HG03432 (cell line): ENCODE data around the gene FDCSP.
"Not testable (repeated sequence)": the region's sequence is repeated elsewhere in the genome, so short reads cannot be mapped to it uniquely, and the experiment has no call there.

Experiments
- ATAC-seq: cut with Tn5 transposase; IDR thresholded peaks from one replicate; pipeline ENCODE4 v1.9.1; 2021; ENCODE audit warnings: mild to moderate bottlenecking, moderate library complexity; ENCODE audit not compliant: unreplicated experiment

Gene FDCSP

DNA sequence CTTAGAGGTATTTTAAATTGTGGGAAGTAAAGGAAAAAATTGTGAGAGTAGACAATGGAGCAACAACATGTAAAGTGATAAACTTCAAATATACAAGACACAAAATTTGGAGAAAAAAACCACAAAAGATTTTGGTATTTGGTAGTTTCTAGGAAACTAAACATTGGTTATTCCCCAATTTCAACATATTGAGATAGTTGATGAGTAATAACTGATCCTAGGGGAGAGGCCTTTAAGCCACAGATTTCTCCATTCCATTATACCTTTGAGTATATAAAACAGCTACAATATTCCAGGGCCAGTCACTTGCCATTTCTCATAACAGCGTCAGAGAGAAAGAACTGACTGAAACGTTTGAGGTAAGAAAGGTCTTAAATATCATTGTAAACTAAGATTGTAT lies at the start of gene FDCSP:
Gene FDCSP, plus strand, starts transcription at position 301 of the 400 bp plus-strand sequence. CDS start 5,071 bp downstream, outside the sequence.
- ATAC-seq: no peak

GRCh38 chr4:70177090-70177489 lies 48.8 kb upstream of the FDCSP start:
- ATAC-seq: no peak

DNA sequence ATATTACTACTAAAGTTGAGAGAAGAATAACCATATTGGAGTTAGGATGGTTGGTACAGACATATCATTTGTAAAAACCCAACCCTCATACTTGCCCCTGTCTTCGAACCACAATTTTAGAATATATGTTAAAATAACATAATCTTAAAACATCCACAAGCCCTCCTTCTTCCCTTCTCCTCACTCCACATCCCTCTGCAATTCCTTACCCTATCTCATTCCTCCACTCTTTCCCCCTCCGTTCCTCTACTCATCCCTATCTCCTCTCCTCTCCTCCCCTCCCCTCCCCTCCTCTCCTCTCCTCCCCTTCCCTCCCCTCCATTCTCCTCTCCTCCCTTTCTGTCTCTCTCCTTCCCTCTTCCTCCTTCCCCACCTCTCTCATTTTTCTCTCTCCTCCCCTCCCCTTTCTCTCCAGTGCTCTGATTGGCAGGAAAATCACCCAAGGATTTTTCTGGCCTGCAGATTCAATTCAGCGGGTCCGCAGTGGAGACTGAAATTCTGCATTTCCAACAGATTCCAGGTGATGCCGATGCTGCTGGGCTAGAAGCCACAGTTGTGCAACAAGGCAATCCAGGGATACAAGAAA lies 47.8 kb upstream of the FDCSP start:
- ATAC-seq: no peak

- no peak for ATAC-seq
These were observed 46.1 kb upstream of the FDCSP start for GRCh38 chr4:70179811-70180210.

DNA sequence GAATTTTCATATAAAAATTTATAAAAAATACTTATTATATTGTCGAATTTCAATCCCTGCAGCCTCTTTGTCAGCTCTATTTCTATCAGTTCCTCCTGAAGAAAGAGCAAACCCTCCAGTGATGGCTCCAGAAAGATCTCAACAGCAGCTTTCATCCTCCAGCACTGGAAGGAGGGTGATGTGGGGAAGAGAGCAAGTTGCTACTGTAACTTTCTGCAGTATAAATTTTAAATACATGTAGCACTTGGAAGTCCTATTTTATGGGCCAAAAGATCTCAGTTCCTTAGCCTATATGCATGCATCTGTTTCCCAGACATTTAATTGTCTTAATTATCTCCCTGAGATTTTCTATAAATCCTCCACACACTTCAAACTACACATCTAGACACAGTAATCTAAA lies 44.1 kb upstream of the FDCSP start:
- no peak for ATAC-seq

DNA sequence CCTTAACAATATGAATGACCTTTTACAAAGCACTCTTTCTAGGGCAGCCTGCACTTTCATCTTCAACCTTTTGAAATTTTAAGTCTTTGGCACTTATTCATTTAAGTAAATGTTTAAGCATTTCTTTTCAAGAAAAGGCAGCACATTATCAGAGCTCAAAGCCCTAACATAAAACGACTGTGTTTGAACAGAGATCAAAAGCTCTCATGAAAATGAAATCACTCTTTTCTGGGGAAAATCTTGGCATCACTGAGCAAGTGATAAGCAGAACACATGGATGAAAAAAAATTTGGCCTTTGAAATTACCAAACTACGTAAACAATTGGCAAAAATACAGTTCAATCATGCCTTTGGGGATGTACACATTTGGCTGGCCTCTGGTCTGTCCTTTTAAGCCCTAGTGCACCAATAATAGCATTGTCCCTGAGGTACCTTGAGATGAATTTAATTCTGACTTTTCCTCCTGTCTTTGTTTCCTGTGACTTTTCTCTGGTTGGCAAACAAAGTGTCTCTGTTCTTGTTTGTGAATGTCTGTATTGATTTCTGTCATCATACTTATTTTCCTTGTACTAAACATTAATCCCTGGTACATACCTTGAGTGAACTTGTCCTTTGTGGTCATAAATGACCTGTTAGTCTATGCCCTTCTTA lies 43.3 kb upstream of the FDCSP start:
- no peak for ATAC-seq

- ATAC-seq: peak; percentile 88
These were observed 42.6 kb upstream of the FDCSP start for GRCh38 chr4:70183168-70183939.

DNA sequence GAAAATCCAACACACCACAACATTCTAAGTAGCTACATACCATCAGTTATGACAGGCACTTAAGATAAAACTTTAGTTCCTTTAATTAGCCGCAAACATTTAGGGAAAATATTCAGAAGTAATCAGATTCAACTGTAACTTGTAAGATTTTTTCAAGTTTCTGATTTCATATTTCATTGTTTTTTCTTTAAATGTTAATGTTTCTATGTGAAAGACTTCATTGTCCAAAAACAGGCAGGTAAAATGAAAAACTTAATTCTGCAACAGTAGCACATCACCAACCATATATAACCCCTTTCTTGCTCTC lies 42.0 kb upstream of the FDCSP start:
- ATAC-seq: no peak

DNA sequence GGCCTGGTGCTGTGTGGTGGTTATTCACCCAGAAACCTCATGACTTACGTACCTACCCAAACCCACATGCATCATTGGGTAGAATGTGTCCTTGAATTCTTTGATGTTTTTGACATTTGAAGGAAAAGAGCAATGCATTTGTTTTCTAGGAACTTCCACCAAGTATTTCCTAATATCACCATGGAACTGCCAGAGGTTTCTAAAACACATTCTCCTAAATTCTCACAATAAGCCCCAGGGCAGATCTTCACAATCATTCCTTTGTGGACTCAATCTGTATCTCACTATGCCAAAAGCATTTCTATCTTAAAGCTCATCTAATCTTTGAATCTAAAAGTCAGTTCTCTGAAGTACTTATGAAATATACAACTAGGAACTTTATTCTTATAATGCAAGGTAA lies 38.7 kb upstream of the FDCSP start:
- no peak for ATAC-seq

DNA sequence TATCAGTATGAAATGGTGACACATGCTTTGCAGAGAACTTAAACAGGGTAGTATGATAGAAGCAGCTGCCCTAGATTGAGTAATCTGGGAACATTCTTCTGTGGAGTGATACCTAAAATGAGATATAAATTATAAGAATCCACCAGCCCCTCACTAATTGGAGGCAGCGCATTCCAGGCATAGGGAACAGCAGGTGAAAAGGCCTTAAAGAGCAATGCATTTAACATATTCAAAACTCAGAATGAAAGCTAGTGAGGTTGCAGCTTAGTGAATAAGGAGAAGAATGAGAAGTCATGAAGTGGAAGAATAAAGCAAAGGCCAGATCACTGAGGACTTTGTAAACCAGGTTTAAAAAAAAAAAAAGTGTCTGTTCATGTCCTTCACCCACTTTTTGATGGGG lies 35.3 kb upstream of the FDCSP start:
- no peak for ATAC-seq

GRCh38 chr4:70191647-70192046 lies 34.3 kb upstream of the FDCSP start:
- ATAC-seq: no peak

DNA sequence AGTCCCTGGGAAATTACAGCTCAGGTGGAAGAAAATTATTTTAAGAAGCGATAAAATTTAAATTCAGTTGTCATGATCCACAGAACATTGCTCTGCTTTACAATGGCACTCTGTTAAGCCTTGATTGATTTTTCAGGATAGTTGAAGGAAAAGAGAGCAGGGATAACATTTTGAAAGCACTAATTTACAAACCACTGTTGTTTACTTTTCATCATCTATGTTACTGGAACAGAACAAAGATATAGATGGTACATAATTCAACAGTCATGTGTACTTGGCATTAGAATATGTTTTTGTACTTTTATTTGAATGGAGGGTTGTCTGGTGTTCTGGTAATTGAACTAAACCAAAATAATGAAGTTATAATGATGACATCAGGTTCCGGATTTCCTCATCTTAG lies 33.0 kb upstream of the FDCSP start:
- ATAC-seq: no peak

GRCh38 chr4:70195425-70195824 lies 30.5 kb upstream of the FDCSP start, which contains the start of gene ODAM:
Gene ODAM (plus strand): TSS chr4:70195725. CDS start chr4:70196544, 819 bp downstream.
- no peak for ATAC-seq

DNA sequence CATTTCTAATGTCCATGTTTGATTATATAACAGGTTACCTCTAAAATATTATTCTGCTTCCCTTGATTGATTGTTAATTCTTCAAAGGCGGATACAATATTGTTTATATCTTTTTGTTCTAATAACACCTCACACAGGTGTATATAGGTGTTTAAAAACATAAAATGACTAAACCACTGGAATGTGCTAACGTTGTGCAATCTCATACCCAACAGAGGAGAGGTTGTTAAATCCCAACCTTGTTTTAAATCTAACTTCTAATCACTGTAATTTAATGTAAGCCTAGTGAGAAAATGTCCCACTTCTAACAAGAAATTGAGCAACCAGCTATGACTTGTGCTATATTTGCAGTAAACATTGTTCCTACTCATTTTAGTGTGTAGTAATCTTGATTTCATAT lies 29.1 kb upstream of the FDCSP start:
- ATAC-seq: no peak

DNA sequence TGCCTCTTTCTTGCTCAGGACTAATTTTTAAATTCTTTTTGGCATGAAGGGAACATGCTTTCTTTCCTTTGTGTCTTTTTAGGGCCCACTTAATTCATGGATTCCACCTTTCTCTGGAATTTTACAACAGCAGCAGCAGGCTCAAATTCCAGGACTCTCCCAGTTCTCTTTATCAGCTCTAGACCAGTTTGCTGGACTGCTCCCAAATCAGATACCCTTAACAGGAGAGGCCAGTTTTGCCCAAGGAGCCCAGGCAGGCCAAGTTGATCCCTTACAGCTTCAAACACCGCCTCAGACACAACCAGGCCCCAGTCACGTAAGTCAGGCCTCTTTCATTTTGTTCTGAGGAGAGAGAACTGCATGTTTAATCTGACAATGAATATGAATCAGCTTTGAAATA lies 28.1 kb upstream of the FDCSP start:
- no peak for ATAC-seq

DNA sequence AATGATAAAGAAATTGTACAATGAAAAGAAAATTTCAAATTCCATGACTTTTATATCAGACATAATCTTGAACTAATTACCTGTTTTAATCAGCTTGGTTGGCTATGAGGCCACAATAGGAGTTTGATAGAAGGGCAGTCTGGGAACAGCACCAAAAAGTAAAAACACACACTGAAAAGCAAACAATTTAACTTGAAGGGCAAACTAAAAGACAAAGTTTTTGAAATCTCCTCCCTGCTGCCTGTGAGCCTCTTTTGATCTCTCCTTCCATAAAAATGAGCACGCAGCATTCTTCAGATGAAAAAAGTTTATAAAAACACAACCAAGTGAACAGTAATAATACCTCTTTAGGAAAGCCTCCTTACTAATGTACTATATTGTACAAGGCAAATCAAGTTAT lies 22.3 kb upstream of the FDCSP start:
- no peak for ATAC-seq

DNA sequence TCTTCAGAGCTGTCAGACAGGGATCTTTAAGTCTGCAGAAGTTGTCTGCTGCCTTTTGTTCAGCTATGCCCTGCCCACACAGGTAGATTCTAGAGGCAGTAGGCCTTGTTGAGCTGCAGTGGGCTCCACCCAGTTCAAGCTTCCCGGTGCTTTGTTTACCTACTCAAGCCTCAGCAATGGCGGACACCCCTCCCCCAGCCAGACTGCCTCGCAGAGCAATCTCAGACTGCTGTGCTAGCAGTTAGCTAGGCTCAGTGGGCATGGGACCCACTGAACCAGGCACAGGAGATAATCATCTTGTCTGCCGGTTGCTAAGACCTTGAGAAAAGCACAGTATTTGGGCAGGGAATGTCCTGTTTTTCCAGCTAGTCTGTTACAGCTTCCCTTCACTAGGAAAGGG lies 13.2 kb upstream of the FDCSP start:
- ATAC-seq: not testable (repeated sequence)

DNA sequence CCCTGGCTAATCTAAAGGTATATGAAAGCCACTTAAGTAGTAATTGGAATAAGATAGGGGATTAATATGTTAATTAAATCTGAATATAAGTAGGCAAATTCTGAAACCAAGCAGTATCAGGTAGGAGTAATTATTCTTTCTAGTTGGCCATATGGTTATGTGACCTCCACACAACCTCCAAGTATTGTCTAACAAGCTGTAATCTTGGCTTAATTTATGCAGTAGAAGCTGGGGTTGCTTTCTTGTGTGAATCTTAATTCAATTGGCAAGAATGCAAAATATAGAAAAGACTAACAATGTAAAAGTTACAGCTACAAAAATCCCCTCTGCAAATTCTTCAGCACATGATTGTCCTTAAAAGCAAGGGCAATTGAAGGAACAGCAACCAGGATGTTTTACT lies 9.8 kb upstream of the FDCSP start:
- ATAC-seq: not testable (repeated sequence)

GRCh38 chr4:70216550-70216949 lies 9.4 kb upstream of the FDCSP start:
- not testable (repeated sequence) for ATAC-seq

GRCh38 chr4:70221389-70221788 lies 4.5 kb upstream of the FDCSP start:
- not testable (repeated sequence) for ATAC-seq

DNA sequence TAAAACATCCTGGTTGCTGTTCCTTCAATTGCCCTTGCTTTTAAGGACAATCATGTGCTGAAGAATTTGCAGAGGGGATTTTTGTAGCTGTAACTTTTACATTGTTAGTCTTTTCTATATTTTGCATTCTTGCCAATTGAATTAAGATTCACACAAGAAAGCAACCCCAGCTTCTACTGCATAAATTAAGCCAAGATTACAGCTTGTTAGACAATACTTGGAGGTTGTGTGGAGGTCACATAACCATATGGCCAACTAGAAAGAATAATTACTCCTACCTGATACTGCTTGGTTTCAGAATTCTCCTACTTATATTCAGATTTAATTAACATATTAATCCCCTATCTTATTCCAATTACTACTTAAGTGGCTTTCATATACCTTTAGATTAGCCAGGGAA lies 4.1 kb upstream of the FDCSP start:
- not testable (repeated sequence) for ATAC-seq

DNA sequence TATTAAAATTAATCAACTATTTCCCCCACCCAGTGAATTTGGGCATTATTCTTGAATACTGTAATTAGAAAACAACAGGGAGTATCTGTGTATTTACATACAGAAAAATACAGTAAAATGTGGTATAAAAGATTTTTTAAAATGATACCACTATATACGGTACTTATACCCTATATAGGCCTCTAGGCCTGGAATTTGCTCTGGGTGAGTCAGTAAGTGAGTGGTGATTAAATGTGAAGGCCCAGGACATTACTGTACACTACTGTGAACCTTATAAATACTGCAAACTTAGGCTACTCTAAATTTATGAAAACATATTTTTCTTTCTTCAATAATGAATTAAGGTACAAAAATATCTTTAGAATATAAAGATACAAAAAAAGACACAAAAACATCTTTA lies 10.2 kb downstream of the FDCSP start:
- no peak for ATAC-seq
